Skin of body (tissue), 2 donors: ENCODE measurements around the gene RSBN1L. TPM values are rescaled to one million over a fixed set of nuclear protein-coding genes. Genes with fewer than 3 reads are reported as not detected.
"Not testable (repeated sequence)": the region's sequence is repeated elsewhere in the genome, so short reads cannot be mapped to it uniquely, and the experiment has no call there.

ENCODE experiments used
- DNase-seq: peaks from one replicate; lab custom pipeline; 2025; lab: John Stamatoyannopoulos, UW
- total RNA-seq: library from RNA; depleted of rRNA; stranded (reverse); fragments of >200 nt; gene quantifications from one replicate; pipeline ENCODE4 v1.2.3, GENCODE V29; 2014

The RSBN1L gene
- total RNA-seq, 1 donor from 2014 or later: 35.6 TPM

DNA sequence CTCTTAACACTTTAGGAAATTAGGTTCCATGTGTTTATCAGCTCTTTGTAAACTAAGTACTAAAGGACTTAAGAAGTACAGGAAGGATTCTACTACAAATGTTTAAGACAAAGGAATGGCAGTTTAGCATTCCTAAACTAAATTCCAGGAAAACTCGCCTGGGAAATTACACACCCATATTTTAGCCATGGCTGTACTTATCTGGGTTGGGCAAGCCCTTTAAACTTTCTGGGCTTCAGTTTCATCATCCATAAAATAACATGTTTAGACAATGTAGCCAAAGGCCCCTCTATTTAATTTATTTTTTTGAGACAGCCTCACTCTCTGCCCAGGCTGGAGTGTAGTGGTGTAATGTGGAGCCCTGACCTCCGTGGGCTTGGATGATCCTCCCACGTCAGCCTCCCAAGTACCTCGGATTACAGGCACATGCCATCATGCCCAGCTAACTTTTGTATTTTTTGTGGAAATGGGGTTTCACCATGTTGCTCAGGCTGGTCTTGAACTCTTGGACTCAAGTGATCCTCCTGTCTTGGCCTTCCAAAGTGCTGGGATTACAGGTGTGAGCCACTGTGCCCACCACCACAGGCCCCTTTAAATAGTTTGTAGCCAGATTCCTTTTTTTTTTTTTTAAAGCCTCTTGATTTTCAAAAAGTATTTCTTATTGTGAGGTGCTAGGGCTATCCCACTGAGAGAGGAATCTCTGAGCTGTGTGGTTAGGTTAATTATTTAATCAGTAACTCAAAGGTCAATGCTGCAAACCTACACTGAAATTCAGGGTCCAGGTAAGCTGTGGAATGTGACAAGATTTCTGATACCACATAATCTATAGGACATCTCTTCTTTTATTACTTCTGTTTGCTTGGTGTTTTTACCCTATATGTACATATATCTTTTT lies 69.9 kb downstream of the RSBN1L start:
- DNase-seq: no peak

GRCh38 chr7:77766801-77767605 lies 70.7 kb downstream of the RSBN1L start:
- DNase-seq: no peak

DNA sequence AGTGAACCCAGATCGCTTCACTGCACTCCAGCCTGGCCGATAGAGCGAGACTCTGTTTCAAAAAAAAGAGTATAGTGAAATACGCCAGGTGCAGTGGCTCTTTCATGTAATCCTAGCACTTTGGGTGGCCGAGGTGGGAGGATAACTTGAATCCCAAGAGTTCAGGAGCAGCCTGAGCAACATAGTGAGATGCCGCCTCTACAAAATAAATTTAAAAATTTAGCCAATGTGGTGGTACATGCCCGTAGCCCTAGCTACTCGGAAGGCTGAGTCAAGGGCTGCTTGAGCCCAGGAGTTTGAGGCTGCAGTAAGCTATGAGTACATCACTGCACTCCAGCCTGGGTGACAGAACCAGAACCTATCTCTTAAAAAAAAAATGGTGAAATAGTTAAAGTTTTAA lies 74.1 kb downstream of the RSBN1L start:
- DNase-seq: no peak

DNA sequence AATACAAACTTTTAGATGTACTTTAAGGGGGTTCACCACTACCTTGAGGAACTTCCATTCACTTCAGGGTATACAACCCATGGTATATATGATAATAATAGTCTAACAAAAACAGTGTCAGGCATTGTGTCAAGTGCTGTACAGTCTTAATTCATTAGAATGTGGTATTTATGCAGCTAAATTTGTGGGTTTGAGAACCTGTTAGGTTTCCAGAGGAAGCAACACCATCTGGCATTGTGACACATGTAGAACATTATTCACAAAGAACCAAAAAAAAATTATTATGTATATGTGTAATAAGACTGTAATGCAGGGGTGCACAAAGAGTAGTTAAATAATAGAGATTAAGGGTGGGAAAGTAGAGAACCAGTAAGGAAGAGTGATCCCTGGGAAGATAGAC lies 75.6 kb downstream of the RSBN1L start:
- DNase-seq: no peak

- no peak for DNase-seq
Observed at GRCh38 chr7:77778535-77778934, 82.3 kb downstream of the RSBN1L start.

- no peak for DNase-seq
Observed at GRCh38 chr7:77782383-77782782, 86.1 kb downstream of the RSBN1L start.

- no peak for DNase-seq
Observed at GRCh38 chr7:77783111-77783510, 86.9 kb downstream of the RSBN1L start.

DNA sequence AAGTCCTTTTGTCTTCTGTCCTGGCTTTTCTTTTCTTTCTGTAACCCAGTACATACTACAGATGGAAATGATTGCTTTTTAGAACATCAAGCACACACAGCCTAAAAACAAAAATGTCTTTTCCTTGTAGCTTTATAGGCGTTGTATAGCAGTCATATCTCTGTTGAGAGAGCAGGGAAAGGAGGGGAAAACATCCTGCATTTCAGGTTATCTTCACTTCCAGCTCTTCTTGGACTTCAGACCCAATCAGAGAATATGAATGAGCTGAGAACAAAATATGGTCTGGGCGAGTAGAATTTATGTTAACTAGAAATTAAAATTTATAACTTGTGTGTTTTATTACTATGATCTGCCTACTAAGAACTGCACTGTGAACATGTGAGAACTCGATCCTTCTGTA lies 87.3 kb downstream of the RSBN1L start:
- no peak for DNase-seq

DNA sequence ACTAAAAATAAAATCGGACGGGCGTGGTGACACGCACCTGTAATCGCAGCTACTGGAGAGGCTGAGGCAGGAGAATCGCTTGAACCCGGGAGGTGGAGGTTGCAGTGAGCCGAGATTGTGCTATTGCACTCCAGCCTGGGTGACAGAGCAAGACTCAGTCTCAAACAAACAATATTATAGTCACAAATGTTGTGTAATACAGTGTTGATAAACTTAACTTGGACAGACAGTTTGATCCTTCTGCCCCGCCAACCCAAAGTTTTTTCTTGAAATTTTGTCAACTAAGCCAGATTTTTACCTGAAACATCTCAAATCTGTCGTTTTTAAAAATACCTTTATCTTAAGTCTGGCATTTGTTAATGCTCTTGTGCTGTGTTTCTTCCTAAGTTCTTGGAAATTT lies 88.2 kb downstream of the RSBN1L start:
- DNase-seq: not testable (repeated sequence)

DNA sequence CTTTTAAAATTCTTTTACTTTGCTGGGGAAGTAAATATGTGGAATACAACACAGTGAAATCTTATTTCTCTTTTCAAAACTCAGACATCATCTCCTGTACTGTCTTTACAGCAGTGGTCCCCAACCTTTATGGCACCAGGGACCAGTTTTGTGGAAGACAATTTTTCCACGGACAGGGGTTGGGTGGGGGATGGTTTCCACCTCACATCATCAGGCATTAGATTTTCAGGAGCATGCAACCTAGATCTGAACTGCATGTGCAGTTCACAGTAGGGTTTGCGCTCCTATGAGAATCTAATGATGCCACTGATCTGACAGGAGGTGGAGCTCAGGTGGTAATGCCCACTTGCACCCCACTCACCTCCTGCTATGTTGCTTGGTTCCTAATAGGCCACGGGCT lies 89.8 kb downstream of the RSBN1L start:
- DNase-seq: no peak

DNA sequence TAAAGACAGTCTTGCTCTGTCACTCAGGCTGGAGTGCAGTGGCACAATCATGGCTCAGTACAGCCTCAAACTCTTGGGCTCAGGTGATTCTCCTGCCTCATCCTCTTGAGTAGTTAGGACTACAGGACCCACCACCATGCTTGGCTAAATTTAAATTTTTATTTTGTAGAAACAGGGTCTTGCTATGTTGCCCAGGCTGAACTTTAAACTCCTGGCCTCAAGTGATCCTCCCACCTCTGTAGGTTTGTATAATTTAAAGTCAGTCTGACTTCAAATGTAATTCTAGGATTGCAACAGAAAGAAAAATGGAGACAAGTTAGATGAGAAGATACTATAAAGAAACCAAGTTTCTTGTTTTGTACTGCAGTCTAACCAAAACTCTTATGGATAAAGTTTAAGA lies 90.5 kb downstream of the RSBN1L start:
- no peak for DNase-seq

DNA sequence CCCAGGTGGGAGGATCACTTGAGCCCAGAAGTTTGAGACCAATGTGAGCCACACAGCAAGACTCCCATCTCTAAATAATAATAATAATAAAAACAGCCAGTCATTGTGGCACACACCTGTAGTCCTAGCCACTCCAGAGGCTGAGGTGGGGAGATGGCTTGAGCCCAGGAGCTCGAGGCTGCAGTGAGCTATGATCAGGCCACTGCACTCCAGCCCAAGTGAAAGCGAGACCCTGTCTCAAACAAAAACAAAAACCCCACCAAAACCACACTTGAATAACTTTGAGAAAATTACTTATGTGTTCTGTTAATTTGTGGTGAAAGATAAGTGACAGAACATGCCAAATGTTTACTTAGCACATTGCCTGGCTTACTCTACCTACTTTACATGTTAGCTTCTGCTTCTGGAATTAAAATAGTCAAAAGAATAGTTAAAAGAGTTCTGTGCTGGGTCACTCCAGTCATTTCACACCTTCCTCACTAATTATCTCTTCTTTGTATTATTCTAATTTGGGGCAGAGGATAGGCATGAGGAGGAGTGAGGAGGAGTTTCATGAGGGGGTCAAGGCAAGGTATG lies 92.2 kb downstream of the RSBN1L start:
- no peak for DNase-seq

- no peak for DNase-seq
Observed at GRCh38 chr7:77791336-77791735, 95.1 kb downstream of the RSBN1L start.

DNA sequence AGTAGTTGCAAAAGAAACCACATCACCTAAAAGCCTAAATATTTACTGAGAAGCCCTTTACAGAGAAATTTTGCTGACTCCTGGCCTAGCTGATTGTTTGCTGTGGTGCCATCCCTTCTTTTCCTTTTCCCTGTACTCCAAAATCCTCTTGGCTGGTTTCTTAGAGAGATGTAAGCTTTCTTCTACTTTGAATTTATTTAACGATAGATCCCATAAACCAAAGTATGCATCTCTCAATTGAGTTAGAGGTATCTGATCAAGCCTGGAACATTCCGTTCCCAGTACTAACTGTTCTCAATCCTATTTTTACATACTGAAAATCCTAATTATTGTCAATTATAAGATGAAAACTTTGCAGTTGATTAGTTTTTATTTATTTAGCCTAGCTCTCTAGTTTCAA lies 95.7 kb downstream of the RSBN1L start:
- DNase-seq: no peak

DNA sequence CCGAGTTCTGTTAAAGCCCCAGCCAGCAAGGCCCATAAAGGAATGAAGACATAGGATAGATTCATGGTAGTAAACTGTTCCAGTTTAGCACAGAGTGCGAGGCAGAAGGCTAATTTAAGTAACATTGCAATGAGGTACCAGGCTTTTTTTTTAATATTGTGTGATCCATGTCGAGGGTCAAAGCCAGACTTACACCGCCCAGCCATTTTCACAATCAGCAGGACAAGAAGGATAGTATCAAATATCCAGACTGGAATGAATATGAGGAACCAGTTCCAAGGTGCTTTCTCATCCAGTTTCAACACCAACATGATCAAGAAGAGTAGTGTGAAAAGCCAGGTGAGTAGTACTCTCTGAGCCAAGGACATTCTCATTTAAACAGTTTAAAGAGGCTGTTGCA lies 97.7 kb downstream of the RSBN1L start:
- DNase-seq: no peak

GRCh38 chr7:77796109-77796508 lies 99.8 kb downstream of the RSBN1L start:
- no peak for DNase-seq

- no peak for DNase-seq
Observed at GRCh38 chr7:77796960-77797359, 100.7 kb downstream of the RSBN1L start.

- DNase-seq: peak; percentile 66
Observed at GRCh38 chr7:77797734-77798393, 101.6 kb downstream of the RSBN1L start.

DNA sequence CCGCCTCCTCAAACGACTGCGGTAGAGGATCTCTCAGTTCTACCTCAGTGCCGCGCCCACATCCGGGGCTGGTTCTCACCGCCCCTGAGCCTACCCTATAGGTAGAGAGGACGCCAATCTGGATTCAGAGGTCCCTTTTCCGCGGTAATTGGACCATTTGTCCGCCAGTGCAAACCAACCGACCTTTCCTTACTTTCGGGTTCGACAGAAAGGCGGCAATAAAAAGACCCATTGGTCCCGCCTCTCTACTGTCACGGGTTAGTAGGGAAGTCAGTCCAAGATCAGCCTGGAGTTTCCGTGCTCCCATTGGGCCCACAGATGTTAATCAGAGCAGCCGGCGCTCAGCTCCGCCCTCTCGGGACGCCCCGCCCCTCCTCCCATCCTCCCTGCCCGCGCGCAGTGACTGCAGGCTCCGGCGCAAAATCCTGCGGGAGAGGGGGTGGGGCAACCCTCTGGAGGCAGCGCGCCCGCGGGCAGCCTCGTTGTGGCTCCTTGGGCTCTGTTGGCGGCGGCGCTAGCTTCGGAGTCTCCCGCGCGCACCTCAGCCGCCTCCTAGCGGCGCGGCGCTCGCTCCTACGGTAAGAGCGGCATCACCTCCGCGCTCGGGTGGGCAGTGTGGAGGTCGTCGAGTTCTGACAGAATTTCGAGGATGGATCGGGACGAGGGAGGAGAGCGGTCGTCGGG lies 102.3 kb downstream of the RSBN1L start, which contains the start of the genes PHTF2 and TMEM60:
PHTF2 (plus strand) TSS at position 380 of the 684 bp plus-strand sequence.
TMEM60 (minus strand) TSS at position 41 of the 684 bp plus-strand sequence. CDS start 4,061 bp downstream, outside the sequence.
- DNase-seq: peak; percentile 100

- DNase-seq: peak; percentile 43
Observed at GRCh38 chr7:77799078-77799964, 103.1 kb downstream of the RSBN1L start.
